ENCODE results near the gene USP14. TPM values are rescaled to one million over a fixed set of nuclear protein-coding genes. Genes with fewer than 3 reads are reported as not detected.

USP14 gene
- total and polyA plus RNA-seq, 2 experiments from 2014 or later = 82.4 to 83.5 TPM

DNA sequence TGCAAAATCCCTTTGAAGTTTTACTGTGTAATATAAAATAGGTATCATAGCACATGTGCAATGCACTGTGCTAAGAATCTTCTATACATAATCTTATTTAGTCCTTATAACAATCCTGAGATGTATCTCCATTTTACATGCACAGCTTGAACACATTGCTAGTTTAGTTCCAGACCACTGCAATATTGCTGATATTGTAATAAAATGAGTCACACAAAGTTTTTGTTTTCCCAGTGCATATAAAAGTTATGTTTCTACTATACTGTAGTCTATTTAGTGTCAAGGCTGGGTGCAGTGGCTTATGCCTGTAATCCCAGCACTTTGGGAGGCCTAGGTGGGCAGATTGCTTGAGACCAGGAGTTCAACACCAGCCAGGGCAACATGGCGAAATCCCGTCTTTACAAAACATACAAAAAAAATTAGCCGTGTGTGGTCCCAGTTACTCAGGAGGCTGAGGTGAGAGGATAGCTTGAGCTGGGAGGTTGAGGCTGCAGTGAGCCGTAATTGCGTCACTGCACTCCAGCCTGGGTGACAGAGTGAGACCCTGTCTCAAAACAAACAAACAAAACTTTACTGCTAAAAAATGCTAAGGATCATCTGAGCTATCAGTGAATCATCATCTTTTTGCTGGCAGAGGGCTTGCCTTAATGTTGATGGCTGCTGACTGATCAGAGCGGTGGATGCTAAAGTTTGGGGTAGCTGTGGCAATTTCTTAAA is 1.7 kb upstream of the USP14 start:
- Histone ChIP-seq H3K36me3 (ENCODE audit: insufficient read depth) (no peaks in the 10 kb centered on the region), H3K9me2 (ENCODE audit: insufficient read depth) (peaks cover 4% of the 10 kb centered on the region; the same call in 1 of the 2 replicates), H2AFZ (peak overlapping the region; percentile 59; the same call in 1 of the 2 replicates), H3K27ac (ENCODE audit: low read depth) (no peak overlapping the region), H3K27me3 (ENCODE audit: insufficient read depth) (peaks cover 13% of the 10 kb centered on the region), H3K4me3 (no peak overlapping the region), H3K4me2 (no peak overlapping the region), H3F3A (replicated peaks; ENCODE audit: low read depth) (no peaks in the 10 kb centered on the region), H4K20me1 (replicated peaks; ENCODE audit: insufficient read depth) (peaks cover 6% of the 10 kb centered on the region), H3K4me1 (ENCODE audit: insufficient read depth) (peaks cover 10% of the 10 kb centered on the region; the same call in 1 of the 2 replicates), H3K79me2 (replicated peaks; ENCODE audit: insufficient read depth) (peaks cover 31% of the 10 kb centered on the region)
- H3K9me3 Mint-ChIP-seq = peaks cover 3% of the 10 kb centered on the region; the same call in 1 of the 3 replicates
- TF ChIP-seq, protein P1, sequence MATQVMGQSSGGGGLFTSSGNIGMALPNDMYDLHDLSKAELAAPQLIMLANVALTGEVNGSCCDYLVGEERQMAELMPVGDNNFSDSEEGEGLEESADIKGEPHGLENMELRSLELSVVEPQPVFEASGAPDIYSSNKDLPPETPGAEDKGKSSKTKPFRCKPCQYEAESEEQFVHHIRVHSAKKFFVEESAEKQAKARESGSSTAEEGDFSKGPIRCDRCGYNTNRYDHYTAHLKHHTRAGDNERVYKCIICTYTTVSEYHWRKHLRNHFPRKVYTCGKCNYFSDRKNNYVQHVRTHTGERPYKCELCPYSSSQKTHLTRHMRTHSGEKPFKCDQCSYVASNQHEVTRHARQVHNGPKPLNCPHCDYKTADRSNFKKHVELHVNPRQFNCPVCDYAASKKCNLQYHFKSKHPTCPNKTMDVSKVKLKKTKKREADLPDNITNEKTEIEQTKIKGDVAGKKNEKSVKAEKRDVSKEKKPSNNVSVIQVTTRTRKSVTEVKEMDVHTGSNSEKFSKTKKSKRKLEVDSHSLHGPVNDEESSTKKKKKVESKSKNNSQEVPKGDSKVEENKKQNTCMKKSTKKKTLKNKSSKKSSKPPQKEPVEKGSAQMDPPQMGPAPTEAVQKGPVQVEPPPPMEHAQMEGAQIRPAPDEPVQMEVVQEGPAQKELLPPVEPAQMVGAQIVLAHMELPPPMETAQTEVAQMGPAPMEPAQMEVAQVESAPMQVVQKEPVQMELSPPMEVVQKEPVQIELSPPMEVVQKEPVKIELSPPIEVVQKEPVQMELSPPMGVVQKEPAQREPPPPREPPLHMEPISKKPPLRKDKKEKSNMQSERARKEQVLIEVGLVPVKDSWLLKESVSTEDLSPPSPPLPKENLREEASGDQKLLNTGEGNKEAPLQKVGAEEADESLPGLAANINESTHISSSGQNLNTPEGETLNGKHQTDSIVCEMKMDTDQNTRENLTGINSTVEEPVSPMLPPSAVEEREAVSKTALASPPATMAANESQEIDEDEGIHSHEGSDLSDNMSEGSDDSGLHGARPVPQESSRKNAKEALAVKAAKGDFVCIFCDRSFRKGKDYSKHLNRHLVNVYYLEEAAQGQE (IDR thresholded peaks at IDR 0.05; ENCODE audit: unreplicated experiment) = no peak
- TF ChIP-seq NANOG (IDR thresholded peaks at IDR 0.05; ENCODE audit: borderline replicate concordance) (no peak), ZNF114 (CRISPR knock-in tag; IDR thresholded peaks at IDR 0.05) (no peak), CREB1 (CRISPR knock-in tag; IDR thresholded peaks at IDR 0.05; ENCODE audit: low read depth) (no peak), EZH2 (IDR thresholded peaks at IDR 0.05; ENCODE audit: low read depth, unreplicated experiment) (no peak), ZNF462 (CRISPR knock-in tag; IDR thresholded peaks at IDR 0.05) (no peak), ZNF331 (CRISPR knock-in tag; IDR thresholded peaks at IDR 0.05; ENCODE audit: low read depth) (no peak), JUNB (IDR thresholded peaks at IDR 0.05; ENCODE audit: unreplicated experiment) (no peak), STAT1 (IDR thresholded peaks at IDR 0.05; ENCODE audit: unreplicated experiment) (no peak), EZH2phosphoT487 (IDR thresholded peaks at IDR 0.05; ENCODE audit: unreplicated experiment) (no peak)
- TF ChIP-seq, protein P2, sequence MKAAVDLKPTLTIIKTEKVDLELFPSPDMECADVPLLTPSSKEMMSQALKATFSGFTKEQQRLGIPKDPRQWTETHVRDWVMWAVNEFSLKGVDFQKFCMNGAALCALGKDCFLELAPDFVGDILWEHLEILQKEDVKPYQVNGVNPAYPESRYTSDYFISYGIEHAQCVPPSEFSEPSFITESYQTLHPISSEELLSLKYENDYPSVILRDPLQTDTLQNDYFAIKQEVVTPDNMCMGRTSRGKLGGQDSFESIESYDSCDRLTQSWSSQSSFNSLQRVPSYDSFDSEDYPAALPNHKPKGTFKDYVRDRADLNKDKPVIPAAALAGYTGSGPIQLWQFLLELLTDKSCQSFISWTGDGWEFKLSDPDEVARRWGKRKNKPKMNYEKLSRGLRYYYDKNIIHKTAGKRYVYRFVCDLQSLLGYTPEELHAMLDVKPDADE (IDR thresholded peaks at IDR 0.05) = no peak
- TF ChIP-seq, protein P3, sequence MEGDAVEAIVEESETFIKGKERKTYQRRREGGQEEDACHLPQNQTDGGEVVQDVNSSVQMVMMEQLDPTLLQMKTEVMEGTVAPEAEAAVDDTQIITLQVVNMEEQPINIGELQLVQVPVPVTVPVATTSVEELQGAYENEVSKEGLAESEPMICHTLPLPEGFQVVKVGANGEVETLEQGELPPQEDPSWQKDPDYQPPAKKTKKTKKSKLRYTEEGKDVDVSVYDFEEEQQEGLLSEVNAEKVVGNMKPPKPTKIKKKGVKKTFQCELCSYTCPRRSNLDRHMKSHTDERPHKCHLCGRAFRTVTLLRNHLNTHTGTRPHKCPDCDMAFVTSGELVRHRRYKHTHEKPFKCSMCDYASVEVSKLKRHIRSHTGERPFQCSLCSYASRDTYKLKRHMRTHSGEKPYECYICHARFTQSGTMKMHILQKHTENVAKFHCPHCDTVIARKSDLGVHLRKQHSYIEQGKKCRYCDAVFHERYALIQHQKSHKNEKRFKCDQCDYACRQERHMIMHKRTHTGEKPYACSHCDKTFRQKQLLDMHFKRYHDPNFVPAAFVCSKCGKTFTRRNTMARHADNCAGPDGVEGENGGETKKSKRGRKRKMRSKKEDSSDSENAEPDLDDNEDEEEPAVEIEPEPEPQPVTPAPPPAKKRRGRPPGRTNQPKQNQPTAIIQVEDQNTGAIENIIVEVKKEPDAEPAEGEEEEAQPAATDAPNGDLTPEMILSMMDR (conservative IDR thresholded peaks at IDR 0.05; ENCODE audit: low read depth in 2 of 2) = no peak
- ATAC-seq = no peak
- H3K4me3 Mint-ChIP-seq = no peak overlapping the region
- H3K27ac Mint-ChIP-seq = no peak overlapping the region
- peaks cover 17% of the 10 kb centered on the region for H3K27me3 Mint-ChIP-seq (ENCODE audit: insufficient read depth, low read depth, poor library complexity)
- H3K36me3 Mint-ChIP-seq (ENCODE audit: low read depth) = peaks cover 4% of the 10 kb centered on the region; the same call in 2 of the 3 replicates
- DNase-seq (ENCODE audit: low spot score) = no peak
- H3K4me1 Mint-ChIP-seq = peaks cover 12% of the 10 kb centered on the region; the same call in 2 of the 3 replicates

Data from GM23338 (cell line).